ENCODE results near the gene RGL1.

RGL1 gene

DNA sequence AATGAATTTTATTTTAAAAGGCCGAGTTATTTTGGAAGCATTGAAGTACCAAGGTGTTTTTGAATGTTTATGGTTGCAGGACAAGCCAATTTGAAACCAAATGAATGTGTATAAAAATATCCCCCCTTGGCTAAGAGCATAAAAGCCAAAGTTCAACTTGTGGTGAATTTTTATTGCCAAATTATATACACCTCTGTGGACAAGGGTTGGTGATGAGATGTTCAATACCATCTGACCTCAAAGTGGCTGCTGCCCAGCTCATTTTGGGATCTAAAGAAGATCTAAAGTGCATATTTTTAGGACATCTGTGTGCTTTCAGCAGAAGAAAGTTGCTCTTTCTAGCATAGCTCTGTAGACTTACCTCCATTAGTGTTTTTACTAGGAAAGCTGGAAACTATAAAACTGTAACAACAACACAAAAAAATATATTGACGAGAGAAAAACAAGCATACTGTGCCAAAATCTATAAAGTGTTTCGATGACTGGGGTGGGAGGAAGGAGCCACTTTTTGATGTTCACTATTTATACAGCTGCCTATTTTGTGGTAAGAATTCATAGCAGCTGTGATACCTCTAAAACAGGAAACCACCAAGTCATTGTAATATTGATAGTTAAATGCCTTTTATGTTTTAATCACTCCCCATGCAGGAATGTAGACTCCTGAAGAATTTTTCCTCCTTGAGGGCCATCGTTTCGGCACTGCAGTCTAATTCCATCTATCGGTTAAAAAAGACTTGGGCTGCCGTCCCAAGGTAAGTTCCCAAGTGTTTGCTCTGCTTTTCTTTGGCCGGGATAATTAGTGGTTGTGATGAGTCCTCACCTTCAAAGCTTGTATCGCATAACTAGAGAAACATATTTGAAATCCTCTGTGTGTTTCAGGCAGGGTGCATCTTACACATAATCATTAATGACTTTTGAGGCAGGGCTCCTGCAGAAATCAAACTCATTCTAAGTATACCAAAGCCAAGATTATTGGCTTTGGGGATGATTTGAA is 83.2 kb downstream of the RGL1 start:
- DNase-seq (ENCODE audit: low read depth in 3 of 3), result no peak

DNA sequence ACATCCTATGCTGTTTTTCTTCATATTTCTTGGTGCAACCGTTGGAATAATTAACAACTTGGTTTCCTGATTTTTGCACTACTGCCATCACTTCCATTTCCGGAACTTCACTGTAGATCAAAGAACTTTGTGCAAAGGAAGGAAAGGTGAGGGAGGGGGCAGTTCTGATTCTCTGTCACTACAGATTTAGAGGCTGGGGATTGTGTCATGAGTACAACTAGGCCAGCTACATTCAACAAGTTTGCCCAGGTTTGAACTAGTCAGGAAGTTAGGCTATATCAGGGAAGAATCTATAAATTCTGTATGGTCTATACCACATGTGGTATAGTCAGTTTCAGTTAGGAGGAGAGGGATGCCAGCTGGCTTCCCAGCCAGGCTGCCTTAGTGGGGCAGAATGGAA is 84.2 kb downstream of the RGL1 start:
- no peak for DNase-seq (ENCODE audit: low read depth in 3 of 3)

DNA sequence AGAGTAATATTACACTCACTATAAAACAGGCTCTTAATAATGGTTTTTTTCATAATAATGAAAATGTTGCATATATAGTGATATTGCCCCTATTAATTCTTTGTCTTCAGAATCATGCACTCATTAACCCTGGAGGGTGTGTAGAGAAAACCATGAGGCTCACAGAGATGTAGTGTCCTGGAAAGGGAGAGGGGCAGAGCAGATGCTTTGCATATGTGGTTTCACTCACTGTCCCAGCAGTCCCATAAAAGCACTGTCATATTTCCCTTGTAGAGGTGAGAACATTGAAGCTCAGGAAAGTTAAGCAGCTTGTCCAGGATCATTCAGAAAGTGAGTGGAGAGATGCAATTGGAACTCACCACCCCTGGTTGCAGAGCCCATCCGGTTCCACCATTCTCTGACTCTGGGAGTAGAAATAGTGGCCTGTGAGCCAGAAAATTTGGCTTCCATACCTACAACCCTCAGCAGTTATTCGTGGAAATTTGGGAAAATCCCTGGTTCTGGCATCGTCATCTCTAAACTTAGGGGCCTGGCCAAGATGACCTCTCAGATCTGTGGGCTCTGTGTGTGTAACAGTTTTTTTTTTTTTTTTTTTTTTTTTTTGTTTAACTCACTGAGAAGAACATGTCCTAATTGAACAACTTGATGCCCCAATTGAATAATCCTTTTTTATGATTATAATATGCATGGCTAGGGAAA is 86.4 kb downstream of the RGL1 start:
- DNase-seq (ENCODE audit: low read depth in 3 of 3), result no peak

DNA sequence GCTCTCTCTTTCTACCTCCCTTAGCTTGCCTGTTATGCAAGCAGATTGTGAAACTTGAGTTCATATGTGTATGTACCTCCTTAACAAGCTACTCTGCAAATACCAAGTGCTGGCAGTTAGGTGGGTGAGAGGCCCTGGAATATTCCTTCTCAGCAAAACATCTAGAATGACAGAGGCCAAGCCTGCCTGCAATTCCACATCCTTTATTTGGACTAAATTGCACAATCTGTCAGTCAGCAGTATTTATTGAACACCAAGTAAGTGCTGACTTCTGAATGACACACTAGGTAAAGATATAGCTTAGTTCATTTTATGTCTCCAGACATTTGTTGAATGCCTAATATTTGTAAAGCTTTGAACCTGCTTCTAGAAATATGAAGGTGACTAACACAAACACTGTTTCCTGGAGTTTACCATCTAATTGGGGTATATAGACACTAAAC is 87.5 kb downstream of the RGL1 start:
- no peak for DNase-seq (ENCODE audit: low read depth in 3 of 3)

GRCh38 chr1:183893561-183894289 is 88.8 kb downstream of the RGL1 start:
- no peak for DNase-seq (ENCODE audit: low read depth in 3 of 3)

DNA sequence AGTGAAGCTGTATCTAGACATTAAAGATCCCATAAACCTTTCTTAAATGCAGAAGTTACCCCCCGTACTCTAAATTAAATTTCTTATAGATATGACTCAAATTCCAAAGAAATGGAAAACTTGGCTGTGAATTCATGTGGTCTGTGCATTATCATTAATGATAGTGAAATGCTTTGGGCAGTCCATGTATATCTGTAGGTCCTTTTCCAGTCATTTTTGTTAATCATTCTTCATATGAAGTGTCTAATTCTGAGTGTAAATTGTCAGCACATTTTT is 89.3 kb downstream of the RGL1 start:
- DNase-seq (ENCODE audit: low read depth in 3 of 3), result no peak

GRCh38 chr1:183896466-183897048 is 91.6 kb downstream of the RGL1 start:
- no peak for DNase-seq (ENCODE audit: low read depth in 3 of 3)

- DNase-seq (ENCODE audit: low read depth in 3 of 3), result no peak
Observed at GRCh38 chr1:183898001-183898396, 93.1 kb downstream of the RGL1 start.

DNA sequence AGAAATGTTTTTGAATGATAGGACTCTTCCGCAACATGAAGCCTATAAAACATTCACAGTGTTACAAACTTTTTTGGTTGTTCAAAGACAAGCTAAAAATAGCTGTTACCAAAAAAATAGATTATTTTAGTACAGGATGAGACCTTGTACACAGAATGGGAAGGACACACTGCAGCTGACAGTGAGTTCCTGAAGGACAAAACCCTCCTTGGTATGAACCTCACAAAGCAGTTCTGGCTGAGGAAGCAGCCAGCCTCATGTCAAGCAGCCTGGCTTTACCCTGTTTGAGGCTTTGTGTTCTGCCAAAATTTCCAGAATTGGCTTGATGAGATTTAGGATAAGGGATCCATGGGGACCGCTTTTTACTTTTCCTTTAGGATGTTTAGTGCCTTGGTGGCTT is 93.7 kb downstream of the RGL1 start:
- no peak for DNase-seq (ENCODE audit: low read depth in 3 of 3)

- no peak for DNase-seq (ENCODE audit: low read depth in 3 of 3)
Observed at GRCh38 chr1:183901748-183902330, 96.9 kb downstream of the RGL1 start.

DNA sequence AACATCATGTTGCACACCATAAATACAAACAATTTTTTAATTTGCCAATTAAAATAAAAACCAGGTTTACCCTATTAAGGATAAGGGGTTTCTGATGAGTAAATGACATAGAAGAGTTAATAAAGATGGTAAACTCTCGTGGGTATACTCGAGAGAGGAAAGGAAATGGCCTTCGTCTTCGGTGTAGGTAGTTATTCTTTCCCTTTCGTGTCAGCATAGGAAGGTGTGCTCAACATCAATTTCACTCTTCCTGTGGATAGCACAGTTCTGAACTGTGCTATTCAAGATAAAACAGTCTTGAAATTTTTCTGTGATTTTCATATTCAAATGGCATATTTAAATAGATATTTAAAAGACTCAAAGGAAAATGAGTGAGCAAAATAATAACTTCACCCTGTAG is 98.2 kb downstream of the RGL1 start:
- DNase-seq (ENCODE audit: low read depth in 3 of 3), result no peak

- DNase-seq (ENCODE audit: low read depth in 3 of 3), result no peak
Observed at GRCh38 chr1:183905508-183906113, 100.7 kb downstream of the RGL1 start.

DNA sequence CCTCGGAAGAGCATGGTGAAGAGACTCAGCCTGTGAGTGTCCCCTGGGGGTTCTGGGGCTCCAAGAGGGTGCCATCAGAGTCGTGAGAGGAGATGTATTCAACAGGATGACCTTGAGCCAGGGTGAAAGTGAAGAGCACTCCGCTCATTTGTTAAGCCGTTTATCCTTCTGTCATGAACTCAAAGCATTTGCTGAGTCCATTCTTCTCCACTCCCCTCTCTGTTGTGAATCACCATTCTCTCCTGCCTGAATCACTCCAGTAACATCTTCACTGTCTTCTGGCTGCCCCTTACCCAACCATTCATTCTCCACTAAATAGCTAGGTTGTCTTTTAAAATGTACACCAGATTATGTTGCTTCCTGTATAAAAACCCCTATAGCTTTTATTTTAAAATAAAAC is 102.2 kb downstream of the RGL1 start:
- no peak for DNase-seq (ENCODE audit: low read depth in 3 of 3)

DNA sequence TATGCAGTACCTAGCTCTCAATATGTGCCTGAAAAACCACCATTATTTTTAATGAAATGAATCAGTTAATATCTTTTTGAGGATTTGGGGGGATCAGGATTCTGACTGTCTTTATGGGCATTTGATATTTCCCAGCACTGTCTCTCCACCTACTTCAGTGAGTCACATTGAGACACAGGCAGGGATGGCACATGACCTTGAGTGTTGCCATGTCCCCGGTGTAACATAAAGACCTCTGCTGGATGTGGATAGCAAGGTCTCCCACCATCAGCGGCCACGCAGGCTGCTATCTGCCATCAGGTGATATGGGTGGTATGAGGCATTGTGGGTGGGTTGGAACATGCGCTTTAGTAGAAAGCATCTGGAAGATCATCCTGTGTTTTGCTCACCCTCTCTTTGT is 103.2 kb downstream of the RGL1 start:
- DNase-seq (ENCODE audit: low read depth in 3 of 3), result no peak

- no peak for DNase-seq (ENCODE audit: low read depth in 3 of 3)
Observed at GRCh38 chr1:183909672-183910071, 104.8 kb downstream of the RGL1 start.

GRCh38 chr1:183910845-183911244 is 105.9 kb downstream of the RGL1 start:
- no peak for DNase-seq (ENCODE audit: low read depth in 3 of 3)

DNA sequence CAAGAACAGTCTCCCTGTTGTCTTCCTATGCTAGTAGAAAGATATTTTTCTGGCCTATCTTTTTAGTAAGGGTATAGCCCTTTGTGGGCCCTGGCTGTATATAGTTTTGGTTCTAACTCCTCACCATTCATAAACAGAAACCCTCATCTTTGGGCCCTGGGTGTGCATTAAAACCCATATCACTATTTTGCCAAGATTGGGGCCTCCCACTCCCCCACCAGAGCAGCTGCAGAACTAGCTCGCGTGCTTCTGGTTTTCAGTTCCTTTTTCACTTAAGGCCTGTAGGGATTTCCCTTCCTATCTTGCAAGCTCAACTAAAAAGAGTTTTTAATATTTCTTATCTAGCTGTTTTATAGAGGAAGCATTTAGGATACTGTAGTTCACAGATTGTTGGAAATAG is 106.4 kb downstream of the RGL1 start:
- DNase-seq (ENCODE audit: low read depth in 3 of 3), result no peak

DNA sequence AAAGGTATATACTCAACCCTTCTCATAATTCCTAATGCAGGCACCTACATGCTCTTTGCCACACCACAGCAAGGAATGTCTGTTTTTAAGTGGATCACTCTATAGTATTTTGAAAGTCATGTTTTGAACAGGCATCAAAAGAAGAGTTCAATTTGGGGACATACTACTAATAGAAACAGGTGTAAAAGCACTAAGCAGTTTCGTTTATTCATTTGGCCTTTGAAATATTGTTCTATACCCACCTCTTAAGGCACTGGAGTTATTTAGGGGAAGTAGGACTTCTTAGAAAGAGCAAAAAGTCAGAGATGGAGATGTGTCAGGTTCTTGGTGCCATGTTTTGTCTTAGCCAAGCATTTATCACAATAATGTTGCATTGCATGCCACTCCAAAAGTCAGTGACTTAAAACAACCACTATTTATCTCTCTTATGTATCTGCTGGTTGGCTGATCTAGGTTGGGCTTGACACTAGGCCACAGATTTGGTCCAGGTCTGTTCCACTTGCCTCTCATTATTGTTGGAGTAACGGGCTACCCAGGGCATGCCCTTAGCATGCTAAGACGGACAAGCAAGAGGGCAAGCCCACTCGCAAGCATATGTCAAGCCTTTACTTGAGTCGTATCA is 107.5 kb downstream of the RGL1 start:
- no peak for DNase-seq (ENCODE audit: low read depth in 3 of 3)

- no peak for DNase-seq (ENCODE audit: low read depth in 3 of 3)
Observed at GRCh38 chr1:183913567-183913993, 108.7 kb downstream of the RGL1 start.

DNA sequence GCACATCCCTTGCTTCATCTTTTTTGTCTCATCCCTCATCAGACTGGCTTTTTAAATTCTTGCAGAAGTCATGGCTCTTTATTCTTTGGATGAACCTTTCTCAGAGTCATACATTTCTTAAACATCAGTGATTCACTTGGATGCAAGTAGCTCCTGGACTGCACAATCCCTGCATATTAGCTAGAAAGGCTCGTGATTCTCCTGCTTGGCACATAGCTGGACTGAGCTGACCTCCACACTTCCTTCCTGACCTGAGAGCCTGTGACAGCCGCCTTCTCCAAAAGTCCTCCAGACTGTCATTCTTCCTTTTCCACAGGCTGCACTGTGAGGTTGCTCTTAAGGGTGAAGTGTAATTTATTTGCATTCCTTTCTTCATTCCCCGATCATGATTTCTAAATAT is 109.4 kb downstream of the RGL1 start:
- DNase-seq (ENCODE audit: low read depth in 3 of 3), result no peak

DNA sequence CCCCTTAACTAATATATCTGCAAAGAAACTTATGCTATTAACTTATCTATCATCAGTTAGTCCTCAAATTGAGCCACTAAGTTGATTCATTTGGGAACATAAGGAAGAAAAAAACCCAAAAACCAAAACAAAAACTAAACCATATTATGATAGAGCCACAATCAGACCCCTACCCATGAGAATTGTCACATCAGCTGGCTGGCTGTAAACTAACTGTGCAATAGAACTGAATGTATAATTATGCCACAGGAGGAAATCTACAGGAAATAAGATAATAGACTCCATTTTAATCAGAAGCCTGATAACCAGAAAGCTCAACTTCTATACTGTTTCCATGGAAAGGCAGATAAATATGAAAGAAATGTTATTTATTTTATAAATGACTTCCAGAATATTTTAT is 110.0 kb downstream of the RGL1 start:
- DNase-seq (ENCODE audit: low read depth in 3 of 3), result no peak
